Heart left ventricle (tissue), 13 donors: Measurements from ENCODE around the gene LYRM1.

Experiments
- CTCF ChIP-seq, 12 donors: fragments of 200-600 bp; sonication (generic) in 4 of 12; IDR thresholded peaks; one replicate each; pipeline versions ENCODE4 v1.5.0 to v1.8.0; 2018 to 2022; ENCODE audit warnings: antibody characterized with exemption in 12 of 12, mild to moderate bottlenecking in 5 of 12
- POLR2A ChIP-seq, 2 donors: fragments of 450-650 bp; IDR thresholded peaks; one replicate each; pipeline ENCODE4 v1.6.1; 2017; ENCODE audit warnings: antibody characterized with exemption in 2 of 2, mild to moderate bottlenecking in 2 of 2, moderate library complexity in 2 of 2
- donor health status: ischemic (EF 13 %, LVEDD 7.1; RV severe dilation, severe dysfunction).
- donor health status: DM: no; HTN: yes; CAD: no.
- donor health status: DM: no; HTN: no; CAD: no.
- donor health status: ischemic (EF 25% LVEDD 6.9; RV normal size, moderate dysfunction).
- donor health status: ischemic (EF 25% LVEDD 5.7; RV mildly dilated, moderate dysfunction).
- donor health status: ischemic (EF 35%, LVEDD 5.7; RV mildly dilated, moderate dysfunction).
- donor health status: nonischemic (EF 11% LVEDD 7.7; RV severe dilation, severe dysfunction).
- donor health status: DM: yes; HTN: yes; CAD: no.
- donor health status: PGD.
- donor health status: ischemic (EF 29% LVEDD 5.4; RV normal size, mild dysfunction).
- donor health status: nonischemic (EF 23%, LVEDD 6.1; RV moderate dilation, normal function).

GRCh38 chr16:20881503-20881878, 19.1 kb upstream of the LYRM1 start:
- no peak for TF ChIP-seq POLR2A (IDR thresholded peaks at IDR 0.05)
- TF ChIP-seq CTCF (IDR thresholded peaks at IDR 0.05) = no peak
